Heart right ventricle (tissue), 16 donors: ENCODE measurements around the gene ENTPD1. TPM values are rescaled to one million over a fixed set of nuclear protein-coding genes. Genes with fewer than 3 reads are reported as not detected.

Experiments
- ATAC-seq, 8 donors: fragments of 200-7000 bp; cut with Tn5 transposase; one replicate each; pipeline ENCODE4 v1.9.1; 2020; ENCODE audit warnings: mild to moderate bottlenecking in 8 of 8, moderate library complexity in 8 of 8, moderate number of reproducible peaks in 1 of 8
- DNase-seq, 2 donors: peaks; one replicate each; pipeline ENCODE4 v3.0.0-alpha.2; 2020
- H3K27ac ChIP-seq, 10 donors: fragments of 200-600 bp; sonication (generic) in 2 of 10; one replicate each; pipeline versions ENCODE4 v1.5.0 to v1.8.0; 2020 to 2022; ENCODE audit warnings: mild to moderate bottlenecking in 3 of 10
- H3K27me3 ChIP-seq, 7 donors: fragments of 200-600 bp; one replicate each; pipeline ENCODE4 v1.8.0; 2021 to 2022; ENCODE audit warnings: mild to moderate bottlenecking in 2 of 7
- H3K36me3 ChIP-seq, 9 donors: fragments of 200-600 bp; sonication (generic) in 1 of 9; one replicate each; pipeline versions ENCODE4 v1.5.0 to v1.8.0; 2020 to 2022; ENCODE audit warnings: mild to moderate bottlenecking in 2 of 9
- H3K4me1 ChIP-seq, 9 donors: fragments of 200-600 bp; sonication (generic) in 1 of 9; one replicate each; pipeline versions ENCODE4 v1.5.0 to v1.8.0; 2020 to 2022; ENCODE audit warnings: mild to moderate bottlenecking in 4 of 9
- H3K4me3 ChIP-seq, 10 donors: fragments of 200-600 bp; sonication (generic) in 2 of 10; one replicate each; pipeline versions ENCODE4 v1.5.0 to v1.8.0; 2020 to 2022; ENCODE audit warnings: mild to moderate bottlenecking in 7 of 10, moderate library complexity in 2 of 10
- H3K9me3 ChIP-seq, 11 donors: fragments of 200-600 bp in 10 of 11; sonication (generic) in 2 of 11; one replicate each; pipeline versions ENCODE4 v1.5.0 to v1.8.0; 2013 to 2022; ENCODE audit warnings: mild to moderate bottlenecking in 2 of 11, control low read depth in 1 of 11, moderate library complexity in 1 of 11
- WGBS, 2 donors: extraction: QIAGEN DNeasy Blood & Tissue Kit; methylation state at CpG; one replicate each; pipeline ENCODE4 v1.1.7; 2013; ENCODE audit warnings: inconsistent platforms in 1 of 2; 5-methylcytosine and 5-hydroxymethylcytosine counted together
- intact Hi-C, 10 donors: fragments of 100-400 bp; cut with DNase I; formaldehyde crosslinking; loops; one replicate each; pipeline versions ENCODE4 v1.11.1 to v1.14.2; 2022
- polyA plus RNA-seq, 2 donors: library from polyadenylated mRNA; stranded (reverse); fragments of 200-250 nt; gene quantifications; one replicate each; pipeline ENCODE4 v1.2.3, GENCODE V29; 2013
- total RNA-seq, 10 donors: library from RNA; stranded (reverse); fragmentation: NEBNext Ultra II Directional in 3 of 10; extraction: Animal tissue kit (Norgen Biotek cat#: 25700) in 3 of 10; gene quantifications; one replicate each; pipeline versions ENCODE4 v1.2.1 to v1.2.4, GENCODE V29; 2021 to 2023
- TF ChIP-seq, protein P1 (sequence below), 9 donors: fragments of 200-600 bp; sonication (generic) in 2 of 9; IDR thresholded peaks; one replicate each; pipeline versions ENCODE4 v1.5.0 to v1.8.0; 2021 to 2022; ENCODE audit warnings: antibody characterized with exemption in 9 of 9, mild to moderate bottlenecking in 5 of 9, moderate library complexity in 1 of 9
- donor health status: Arrhythmogenic right ventricular cardiomyopathy.
- donor health status: ischemic (EF 13 %, LVEDD 7.1; RV severe dilation, severe dysfunction).
- donor health status: healthy with polysubstance abuse.
- donor health status: DM: no; HTN: yes; CAD: no.
- donor health status: DM: no; HTN: no; CAD: no.
- donor health status: ischemic (EF 25% LVEDD 6.9; RV normal size, moderate dysfunction).
- donor health status: ischemic (EF 25% LVEDD 5.7; RV mildly dilated, moderate dysfunction).
- donor health status: healthy.
- donor health status: DM: yes; HTN: yes; CAD: no.
- donor health status: Ischemic cardiomyopathy.
- donor health status: ischemic (EF 35%, LVEDD 5.7; RV mildly dilated, moderate dysfunction).
- donor health status: nonischemic (EF 11% LVEDD 7.7; RV severe dilation, severe dysfunction).
- donor health status: DM: yes; HTN: yes; CAD: no.
- donor health status: PGD.
- donor health status: ischemic (EF 29% LVEDD 5.4; RV normal size, mild dysfunction).
- donor health status: nonischemic (EF 23%, LVEDD 6.1; RV moderate dilation, normal function).

The ENTPD1 gene
- total and polyA plus RNA-seq, 12 donors = 4.2 to 13.0 (median 9.1) TPM

DNA sequence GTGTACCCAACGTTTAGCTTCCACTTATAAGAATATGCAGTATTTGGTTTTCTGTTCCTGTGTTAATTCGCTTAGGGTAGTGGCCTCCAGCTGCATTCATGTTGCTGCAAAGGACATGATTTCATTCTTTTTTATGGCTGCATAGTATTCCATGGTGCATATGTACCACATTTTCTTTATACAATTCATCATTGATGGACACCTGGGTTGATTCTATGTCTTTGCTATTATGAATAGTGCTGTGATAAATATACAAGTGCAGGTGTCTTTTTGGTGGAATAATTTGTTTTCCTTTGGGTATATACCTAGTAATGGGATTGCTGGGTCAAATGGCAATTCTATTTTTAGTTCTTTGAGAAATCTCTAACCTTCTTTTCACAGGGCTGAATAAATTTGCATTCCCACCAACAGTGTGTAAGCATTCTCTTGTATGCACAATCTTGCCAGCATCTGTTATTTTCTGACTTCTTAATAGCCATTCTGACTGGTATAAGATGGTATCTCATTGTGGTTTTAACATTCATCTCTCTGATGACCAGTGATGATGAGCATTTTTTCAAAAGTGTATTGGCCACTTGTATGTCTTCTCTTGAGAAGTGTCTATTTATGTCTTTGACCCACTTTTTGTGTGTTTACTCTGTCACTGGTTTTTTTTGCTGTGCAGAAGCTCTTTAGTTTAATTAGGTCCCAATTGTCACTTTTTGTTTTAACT lies 79.3 kb downstream of the ENTPD1 start:
- Histone ChIP-seq H3K4me3 (no peak overlapping the region), H3K27me3 (no peaks in the 10 kb centered on the region), H3K9me3 (no peaks in the 10 kb centered on the region), H3K36me3 (no peaks in the 10 kb centered on the region), H3K4me1 (peaks cover 0 to 44% (median 6%) of the 10 kb centered on the region in 9 donors), H3K27ac (no peak overlapping the region)
- TF ChIP-seq, protein P1, sequence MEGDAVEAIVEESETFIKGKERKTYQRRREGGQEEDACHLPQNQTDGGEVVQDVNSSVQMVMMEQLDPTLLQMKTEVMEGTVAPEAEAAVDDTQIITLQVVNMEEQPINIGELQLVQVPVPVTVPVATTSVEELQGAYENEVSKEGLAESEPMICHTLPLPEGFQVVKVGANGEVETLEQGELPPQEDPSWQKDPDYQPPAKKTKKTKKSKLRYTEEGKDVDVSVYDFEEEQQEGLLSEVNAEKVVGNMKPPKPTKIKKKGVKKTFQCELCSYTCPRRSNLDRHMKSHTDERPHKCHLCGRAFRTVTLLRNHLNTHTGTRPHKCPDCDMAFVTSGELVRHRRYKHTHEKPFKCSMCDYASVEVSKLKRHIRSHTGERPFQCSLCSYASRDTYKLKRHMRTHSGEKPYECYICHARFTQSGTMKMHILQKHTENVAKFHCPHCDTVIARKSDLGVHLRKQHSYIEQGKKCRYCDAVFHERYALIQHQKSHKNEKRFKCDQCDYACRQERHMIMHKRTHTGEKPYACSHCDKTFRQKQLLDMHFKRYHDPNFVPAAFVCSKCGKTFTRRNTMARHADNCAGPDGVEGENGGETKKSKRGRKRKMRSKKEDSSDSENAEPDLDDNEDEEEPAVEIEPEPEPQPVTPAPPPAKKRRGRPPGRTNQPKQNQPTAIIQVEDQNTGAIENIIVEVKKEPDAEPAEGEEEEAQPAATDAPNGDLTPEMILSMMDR (IDR thresholded peaks at IDR 0.05) = no peak
- ATAC-seq = no peak
- no peak for DNase-seq
- intact Hi-C loops = loop anchor here in 2 of 10 donors (5.0 kb wide), 2 partner anchors 88 to 93 kb away; no protein-coding TSS in a partner anchor
- WGBS, 2 donors = 88 to 95% methylated on average over 2 of the region's 2 CpGs

GRCh38 chr10:95835911-95836310 lies 79.9 kb downstream of the ENTPD1 start:
- ATAC-seq (no peak), DNase-seq (no peak)
- Histone ChIP-seq H3K4me1 (peaks cover 0 to 50% (median 6%) of the 10 kb centered on the region in 9 donors), H3K36me3 (no peaks in the 10 kb centered on the region), H3K27ac (no peak overlapping the region), H3K27me3 (no peaks in the 10 kb centered on the region), H3K4me3 (no peak overlapping the region), H3K9me3 (no peaks in the 10 kb centered on the region)
- TF ChIP-seq, protein P1 (IDR thresholded peaks at IDR 0.05) = no peak
- intact Hi-C loops = loop anchor here in 2 of 10 donors (5.0 kb wide), 2 partner anchors 89 to 94 kb away; no protein-coding TSS in a partner anchor

GRCh38 chr10:95836610-95837355 lies 80.8 kb downstream of the ENTPD1 start:
- Histone ChIP-seq H3K27me3 (no peaks in the 10 kb centered on the region), H3K4me1 (peaks cover 0 to 51% (median 10%) of the 10 kb centered on the region in 9 donors), H3K27ac (peak overlapping the region in 3 of 10 donors; percentile 9 to 62 (median 14)), H3K9me3 (no peaks in the 10 kb centered on the region), H3K36me3 (no peaks in the 10 kb centered on the region), H3K4me3 (no peak overlapping the region)
- ATAC-seq (no peak), DNase-seq (no peak)
- intact Hi-C loops = loop anchor here in 2 of 10 donors (5.0 kb wide), 2 partner anchors 89 to 94 kb away; no protein-coding TSS in a partner anchor
- 65 to 72% methylated on average over 5 of the region's 5 CpGs for WGBS, 2 donors
- TF ChIP-seq, protein P1 (IDR thresholded peaks at IDR 0.05) = no peak

DNA sequence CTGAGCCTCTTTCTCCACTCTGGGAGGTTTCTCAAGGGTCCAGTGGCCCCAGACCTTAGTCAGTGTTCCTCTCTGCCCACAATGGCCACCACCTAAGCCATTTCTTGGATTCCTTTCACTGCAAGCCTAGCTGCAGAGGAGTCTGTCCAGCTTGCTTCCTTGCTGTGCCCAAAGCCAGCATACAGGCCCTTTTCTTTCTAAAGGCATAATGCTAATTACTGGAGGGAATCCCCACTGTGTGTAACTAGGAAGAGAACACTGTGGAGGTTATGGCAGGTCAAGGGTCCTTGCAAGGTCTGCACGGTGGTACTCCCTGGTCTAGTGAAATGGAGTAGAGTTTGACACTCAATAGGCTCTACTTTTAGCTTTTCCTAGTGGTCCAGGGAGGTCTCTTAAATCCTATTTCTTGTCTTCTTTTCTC lies 81.4 kb downstream of the ENTPD1 start:
- peaks cover 0 to 51% (median 14%) of the 10 kb centered on the region in 9 donors for H3K4me1 ChIP-seq
- no peaks in the 10 kb centered on the region for H3K27me3 ChIP-seq
- H3K9me3 ChIP-seq = no peaks in the 10 kb centered on the region
- no peaks in the 10 kb centered on the region for H3K36me3 ChIP-seq
- TF ChIP-seq, protein P1 (IDR thresholded peaks at IDR 0.05) = no peak
- DNase-seq = no peak
- no peak overlapping the region for H3K4me3 ChIP-seq
- no peak for ATAC-seq
- peak overlapping the region in 3 of 10 donors; percentile 9 to 62 (median 14) for H3K27ac ChIP-seq
- intact Hi-C loops = loop anchor here in 2 of 10 donors (5.0 kb wide), 2 partner anchors 90 to 95 kb away; no protein-coding TSS in a partner anchor
- WGBS, 2 donors = 65 to 74% methylated on average over 1 of the region's 1 CpG
